Activated T-helper 1 cell treated with Interleukin-2 at 50 U/mL for 16 hours (primary cell): ENCODE data around the gene CCR2.

ENCODE experiments used
- DNase-seq: peaks from one replicate; pipeline ENCODE4 v3.0.0-alpha.2; 2020; ENCODE audit warnings: low read depth

CCR2 gene

DNA sequence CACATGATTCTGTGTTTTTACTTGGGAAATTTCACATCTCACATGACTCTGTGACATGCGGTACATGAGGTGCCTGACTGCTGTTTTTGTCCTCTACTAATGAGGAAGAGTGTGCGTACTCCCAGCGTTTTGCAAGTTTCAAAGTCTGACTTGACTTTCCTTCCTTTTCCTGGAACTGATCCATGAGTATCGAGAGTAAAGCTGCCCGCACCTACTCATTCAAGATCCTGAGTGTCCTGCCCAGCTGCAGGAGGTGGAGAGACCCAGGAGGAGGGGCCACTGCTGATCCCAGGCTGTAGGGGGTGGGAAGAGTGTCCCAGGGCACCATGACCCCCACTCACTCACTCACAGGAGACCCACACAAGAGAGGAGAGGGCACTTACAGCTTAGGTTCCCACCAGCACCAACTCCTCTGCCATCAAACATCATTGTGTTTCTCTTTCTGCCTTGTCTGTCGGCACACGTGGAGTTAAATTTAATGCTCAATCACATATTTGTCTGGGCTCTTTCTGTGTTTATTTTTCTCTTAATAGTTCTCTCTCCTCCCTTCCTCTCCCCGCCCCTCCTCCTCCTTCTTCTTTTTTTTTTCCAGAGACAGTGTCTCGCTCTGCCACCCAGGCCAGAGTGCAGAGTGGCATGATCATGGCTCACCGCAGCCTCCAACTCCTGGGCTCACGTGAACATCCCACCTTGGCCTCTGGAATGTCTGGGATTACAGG lies 51.5 kb downstream of the CCR2 start:
- DNase-seq = no peak

DNA sequence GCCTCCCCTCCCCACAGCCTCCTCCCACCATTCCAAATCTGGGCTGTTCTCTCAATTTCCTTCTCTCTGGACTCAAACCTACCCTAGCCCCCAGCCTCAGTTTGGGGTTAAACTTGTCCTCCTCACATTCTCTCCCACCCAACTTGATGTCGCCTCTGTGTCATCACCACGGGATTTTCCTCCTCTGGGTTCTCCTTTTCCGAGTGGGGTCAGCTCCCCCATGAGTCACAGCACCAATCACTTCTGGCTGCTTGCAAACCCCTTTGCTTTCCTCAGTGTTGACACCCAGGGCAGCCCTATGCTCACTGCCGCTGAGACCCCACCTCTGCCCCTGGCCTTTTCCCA lies 52.5 kb downstream of the CCR2 start:
- no peak for DNase-seq

GRCh38 chr3:46406788-46407611 lies 53.1 kb downstream of the CCR2 start, which contains the start of the genes CCR5AS and CCRL2:
Gene CCR5AS, minus strand, starts transcription at chr3:46407066.
Gene CCRL2, plus strand, starts transcription at chr3:46407259. Its CDS starts 821 bp downstream, at chr3:46408080.
- no peak for DNase-seq

DNA sequence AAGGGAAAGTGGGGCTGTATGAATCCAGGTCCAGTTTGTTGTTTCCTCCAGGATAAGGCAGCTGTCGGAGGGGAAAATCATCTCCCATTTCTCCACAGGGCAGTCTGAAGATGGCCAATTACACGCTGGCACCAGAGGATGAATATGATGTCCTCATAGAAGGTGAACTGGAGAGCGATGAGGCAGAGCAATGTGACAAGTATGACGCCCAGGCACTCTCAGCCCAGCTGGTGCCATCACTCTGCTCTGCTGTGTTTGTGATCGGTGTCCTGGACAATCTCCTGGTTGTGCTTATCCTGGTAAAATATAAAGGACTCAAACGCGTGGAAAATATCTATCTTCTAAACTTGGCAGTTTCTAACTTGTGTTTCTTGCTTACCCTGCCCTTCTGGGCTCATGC lies 54.1 kb downstream of the CCR2 start:
- no peak for DNase-seq

DNA sequence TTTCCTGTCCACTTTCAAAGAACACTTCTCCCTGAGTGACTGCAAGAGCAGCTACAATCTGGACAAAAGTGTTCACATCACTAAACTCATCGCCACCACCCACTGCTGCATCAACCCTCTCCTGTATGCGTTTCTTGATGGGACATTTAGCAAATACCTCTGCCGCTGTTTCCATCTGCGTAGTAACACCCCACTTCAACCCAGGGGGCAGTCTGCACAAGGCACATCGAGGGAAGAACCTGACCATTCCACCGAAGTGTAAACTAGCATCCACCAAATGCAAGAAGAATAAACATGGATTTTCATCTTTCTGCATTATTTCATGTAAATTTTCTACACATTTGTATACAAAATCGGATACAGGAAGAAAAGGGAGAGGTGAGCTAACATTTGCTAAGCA lies 54.9 kb downstream of the CCR2 start:
- no peak for DNase-seq

DNA sequence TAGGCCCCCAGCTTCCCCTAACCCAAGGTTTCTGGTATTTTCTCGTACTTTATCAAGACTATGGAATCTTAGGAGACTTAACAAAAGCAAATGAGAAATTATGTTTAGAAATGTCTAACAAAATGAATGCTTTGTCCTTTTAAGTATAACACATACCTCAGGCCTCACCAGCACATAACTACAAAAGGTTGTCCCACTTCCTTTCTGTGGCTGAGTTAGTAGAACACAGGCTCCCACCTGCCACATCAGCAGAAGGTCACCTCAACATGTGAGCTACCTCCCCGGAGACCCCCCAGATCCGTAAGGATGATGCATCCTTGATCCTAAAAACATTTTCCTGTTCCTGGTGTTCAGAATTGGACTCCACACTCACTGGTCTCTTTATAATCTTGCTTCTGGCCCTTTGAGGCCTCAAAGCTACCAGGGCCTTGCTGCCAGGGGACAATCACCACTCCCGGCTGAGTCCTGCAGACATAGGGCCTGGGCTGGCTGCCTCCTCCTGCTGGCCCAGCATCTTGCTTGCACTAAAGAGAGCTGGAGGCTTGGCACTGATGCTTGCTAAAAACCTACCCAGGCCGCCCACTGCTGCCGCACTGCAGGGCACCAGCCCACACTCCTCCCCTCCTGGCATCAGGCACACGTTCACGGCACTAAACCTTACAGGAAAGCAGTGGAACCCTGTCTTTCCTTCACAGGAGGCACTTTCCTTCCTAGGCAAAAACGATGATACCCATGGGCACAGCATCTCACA lies 56.0 kb downstream of the CCR2 start:
- no peak for DNase-seq
